Fibroblast of lung (primary cell): Measurements from ENCODE around the gene HDDC2. TPM values are rescaled to one million over a fixed set of nuclear protein-coding genes. Genes with fewer than 3 reads are reported as not detected.

Experiments used
- DNase-seq, 2 donors: peaks; one replicate each; pipeline versions ENCODE4 v3.0.0 to v3.0.0-alpha.2; 2010; ENCODE audit warnings: low read depth in 2 of 2
- H2AFZ ChIP-seq: 2 replicates; pipeline ENCODE4 v1.5.1; 2012; ENCODE audit warnings: low read length, control low read depth, inconsistent platforms
- H3K27ac ChIP-seq: 2 replicates; pipeline ENCODE4 v1.5.1; 2011; ENCODE audit warnings: low read length, control low read depth; ENCODE audit not compliant: insufficient read depth
- H3K27me3 ChIP-seq: 2 replicates; pipeline ENCODE4 v1.5.1; 2011; ENCODE audit warnings: mild to moderate bottlenecking, low read length; ENCODE audit not compliant: control insufficient read depth, insufficient read depth
- H3K36me3 ChIP-seq: 2 replicates; pipeline ENCODE4 v1.5.1; 2011; ENCODE audit warnings: low read length; ENCODE audit not compliant: control insufficient read depth, insufficient read depth
- H3K4me1 ChIP-seq: 2 replicates; pipeline ENCODE4 v1.5.1; 2011; ENCODE audit warnings: low read length; ENCODE audit not compliant: control insufficient read depth, insufficient read depth; ENCODE audit errors: extremely low read depth
- H3K4me2 ChIP-seq: 2 replicates; pipeline ENCODE4 v1.5.1; 2011; ENCODE audit warnings: low read length, control low read depth; ENCODE audit not compliant: insufficient read depth; ENCODE audit errors: extremely low read depth
- H3K4me3 ChIP-seq, 4 experiments: fragments of 200-600 bp in 1 of 4; sonication (generic) in 1 of 4; replicated peaks in 1 of 4; 2 replicates each; pipeline ENCODE4 v1.5.1; 2011 to 2016; ENCODE audit warnings: low read length in 4 of 4, low read depth in 3 of 4, mild to moderate bottlenecking in 3 of 4, control low read depth in 2 of 4, inconsistent platforms in 1 of 4, mixed read lengths in 1 of 4; ENCODE audit not compliant: insufficient read depth in 1 of 4; ENCODE audit errors: control extremely low read depth in 1 of 4
- H3K79me2 ChIP-seq: 2 replicates; pipeline ENCODE4 v1.5.1; 2012; ENCODE audit warnings: mild to moderate bottlenecking, low read length, inconsistent platforms; ENCODE audit not compliant: control insufficient read depth, insufficient read depth
- H3K9ac ChIP-seq: 2 replicates; pipeline ENCODE4 v1.5.1; 2011; ENCODE audit warnings: mild to moderate bottlenecking, low read length, control low read depth; ENCODE audit not compliant: insufficient read depth
- H3K9me3 ChIP-seq: 2 replicates; pipeline ENCODE4 v1.5.1; 2012; ENCODE audit warnings: low read depth, low read length; ENCODE audit not compliant: control insufficient read depth, insufficient read depth
- H4K20me1 ChIP-seq: 2 replicates; pipeline ENCODE4 v1.5.1; 2011; ENCODE audit warnings: low read length; ENCODE audit not compliant: control insufficient read depth, insufficient read depth; ENCODE audit errors: extremely low read depth
- CTCF ChIP-seq, 2 donors: IDR thresholded peaks in 1 of 2; conservative IDR thresholded peaks in 1 of 2; 1 replicate in 1 of 2; 2 replicates in 1 of 2; pipeline ENCODE4 v1.5.1; 2011 to 2012; ENCODE audit warnings: low read length in 2 of 2, control low read depth in 1 of 2, inconsistent platforms in 1 of 2, low read depth in 1 of 2, mild to moderate bottlenecking in 1 of 2
- EZH2 ChIP-seq: IDR thresholded peaks from 2 replicates; pipeline ENCODE4 v1.5.1; 2012; ENCODE audit warnings: low read length, control low read depth, mild to moderate bottlenecking; ENCODE audit errors: missing control alignments
- polyA plus RNA-seq, 2 donors: library from polyadenylated mRNA; depleted of rRNA in 1 of 2; stranded (reverse) in 1 of 2; unstranded in 1 of 2; fragments of >200 nt; gene quantifications; 2 replicates each; pipeline ENCODE4 v1.2.1, GENCODE V29; 2011 to 2012; ENCODE audit warnings: missing spikeins in 1 of 2
- total RNA-seq: library from RNA; depleted of rRNA; stranded (reverse); fragments of >200 nt; gene quantifications from 2 replicates; pipeline ENCODE4 v1.2.1, GENCODE V29; 2014

Gene HDDC2
- total and polyA plus RNA-seq, 2 donors (not counting 1 experiment from before 2014, with no cell fraction given), result 58.8 to 174 TPM

- Histone ChIP-seq H3K4me2 (no peak overlapping the region), H3K9ac (no peak overlapping the region), H3K4me3 (no peak overlapping the region), H3K9me3 (no peaks in the 10 kb centered on the region), H3K27ac (no peak overlapping the region), H2AFZ (no peak overlapping the region), H3K4me1 (peaks cover 3% of the 10 kb centered on the region), H4K20me1 (no peaks in the 10 kb centered on the region), H3K36me3 (no peaks in the 10 kb centered on the region), H3K79me2 (no peaks in the 10 kb centered on the region), H3K27me3 (no peaks in the 10 kb centered on the region)
- TF ChIP-seq CTCF (conservative IDR thresholded peaks at IDR 0.05 in 1 of 2, IDR thresholded peaks at IDR 0.05 in 1 of 2; ENCODE audit: low read depth in 1 of 2, low read length in 2 of 2) (no peak), EZH2 (no peak)
- DNase-seq, result peak; percentile 37 to 78
Measured at GRCh38 chr6:125236536-125237327, 65.0 kb downstream of the HDDC2 start.

GRCh38 chr6:125233202-125233601 is 68.6 kb downstream of the HDDC2 start:
- H3K79me2 ChIP-seq, result no peaks in the 10 kb centered on the region
- no peak overlapping the region for H3K27ac ChIP-seq

GRCh38 chr6:125232466-125232865 is 69.3 kb downstream of the HDDC2 start:
- Histone ChIP-seq H3K9me3 (no peaks in the 10 kb centered on the region), H3K4me1 (peaks cover 6% of the 10 kb centered on the region), H3K79me2 (no peaks in the 10 kb centered on the region), H3K9ac (no peak overlapping the region), H3K4me2 (no peak overlapping the region), H3K27me3 (no peaks in the 10 kb centered on the region), H2AFZ (no peak overlapping the region), H4K20me1 (no peaks in the 10 kb centered on the region), H3K27ac (no peak overlapping the region), H3K36me3 (no peaks in the 10 kb centered on the region), H3K4me3 (no peak overlapping the region)
- no peak for TF ChIP-seq CTCF (conservative IDR thresholded peaks at IDR 0.05 in 1 of 2, IDR thresholded peaks at IDR 0.05 in 1 of 2; ENCODE audit: low read depth in 1 of 2, low read length in 2 of 2)
- peak; percentile 9 to 66 for DNase-seq

More at GRCh38 chr6:125233202-125233601, 68.6 kb downstream of the HDDC2 start:
- no peaks in the 10 kb centered on the region for H4K20me1 ChIP-seq
- H3K4me1 ChIP-seq, result peaks cover 6% of the 10 kb centered on the region
- H2AFZ ChIP-seq, result no peak overlapping the region
- H3K27me3 ChIP-seq, result no peaks in the 10 kb centered on the region
- no peak for TF ChIP-seq EZH2
- TF ChIP-seq CTCF (conservative IDR thresholded peaks at IDR 0.05 in 1 of 2, IDR thresholded peaks at IDR 0.05 in 1 of 2; ENCODE audit: low read depth in 1 of 2, low read length in 2 of 2), result no peak
- H3K4me2 ChIP-seq, result no peak overlapping the region
- H3K9ac ChIP-seq, result no peak overlapping the region
- H3K4me3 ChIP-seq, result no peak overlapping the region
- H3K36me3 ChIP-seq, result no peaks in the 10 kb centered on the region
- DNase-seq, result no peak
- no peaks in the 10 kb centered on the region for H3K9me3 ChIP-seq
